ENCODE data around the gene SSBP1.
"Not testable (repeated sequence)": the region's sequence is repeated elsewhere in the genome, so short reads cannot be mapped to it uniquely, and the experiment has no call there.

SSBP1 gene

GRCh38 chr7:141710301-141710700 is 27.9 kb upstream of the SSBP1 start:
- no peak for DNase-seq

GRCh38 chr7:141712603-141713255 is 25.4 kb upstream of the SSBP1 start:
- DNase-seq = no peak

DNA sequence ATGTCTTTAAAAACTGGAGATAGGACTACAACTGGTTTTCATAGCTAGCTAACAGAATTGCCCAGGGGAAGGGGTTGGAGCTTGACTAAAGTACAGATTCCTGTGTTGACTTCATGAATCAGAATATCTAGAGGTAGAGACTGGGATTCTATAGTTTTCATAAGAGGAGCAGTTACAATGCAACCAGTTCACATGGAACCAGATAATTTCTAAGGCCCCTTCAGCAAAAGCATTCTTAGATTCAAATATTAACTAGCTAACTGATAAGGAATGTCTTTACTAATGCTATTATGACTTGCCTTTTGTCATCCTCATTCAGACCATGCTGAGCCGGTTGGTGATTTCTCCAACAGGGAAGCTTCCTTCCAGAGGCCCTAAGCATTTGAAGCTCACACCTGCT is 24.3 kb upstream of the SSBP1 start:
- DNase-seq = no peak

DNA sequence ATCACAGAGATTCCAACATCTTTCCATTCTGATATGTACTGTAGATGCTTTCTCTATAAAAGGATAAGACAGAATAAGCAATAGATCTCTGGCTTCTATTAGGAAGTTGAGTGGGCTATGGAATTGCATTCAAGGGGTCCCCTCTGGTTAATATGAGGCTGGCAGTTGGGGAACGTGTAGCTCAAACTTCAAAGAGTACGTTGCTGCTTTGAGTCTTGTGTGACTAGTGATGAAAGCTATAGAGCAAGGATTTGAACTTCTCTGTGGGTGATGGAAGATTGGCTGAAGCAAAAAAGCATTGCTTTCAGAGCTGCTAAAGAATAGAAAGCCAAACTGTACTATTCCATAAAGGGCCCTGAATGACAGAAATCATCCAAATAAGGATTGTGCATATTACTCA is 23.6 kb upstream of the SSBP1 start:
- no peak for DNase-seq

DNA sequence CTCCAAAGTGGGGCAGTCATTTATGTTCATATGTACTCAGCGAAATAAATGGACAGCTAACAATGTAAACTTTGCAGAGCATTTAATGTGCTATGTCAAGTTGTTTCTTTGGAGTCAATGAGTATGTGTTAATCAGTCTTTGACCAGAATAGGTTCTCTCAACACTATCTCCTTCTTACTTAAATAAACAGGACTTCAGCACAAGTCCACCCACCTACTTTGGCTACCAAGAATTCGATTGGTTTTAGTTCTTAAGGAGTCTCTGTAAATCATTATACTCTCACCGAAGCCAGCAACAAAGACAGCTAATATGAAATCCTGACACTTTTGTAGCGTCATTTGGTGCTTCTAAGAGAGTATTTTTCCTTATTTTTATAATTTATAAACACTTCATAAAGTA is 23.1 kb upstream of the SSBP1 start:
- no peak for DNase-seq

- no peak for DNase-seq
Measured at GRCh38 chr7:141715794-141716689, 22.1 kb upstream of the SSBP1 start.

DNA sequence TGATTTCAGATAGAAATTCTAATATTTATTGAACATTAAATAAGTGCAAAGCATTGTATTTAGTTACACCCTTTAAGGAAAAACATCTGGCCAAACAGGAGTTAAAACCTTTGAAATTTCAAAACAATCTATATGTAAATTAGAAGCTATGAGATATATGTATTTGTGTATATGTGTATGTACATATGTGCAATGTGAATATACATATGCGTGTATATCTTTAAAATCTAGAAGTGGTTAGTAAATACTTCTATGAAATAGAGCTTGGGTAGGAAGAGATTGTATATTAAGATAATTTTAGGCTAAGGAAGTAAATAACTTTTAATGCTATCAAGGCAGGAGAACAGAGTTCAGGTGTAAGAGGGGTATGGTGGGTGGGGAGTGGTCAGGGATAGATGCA is 20.7 kb upstream of the SSBP1 start:
- DNase-seq = no peak

GRCh38 chr7:141722529-141722928 is 15.6 kb upstream of the SSBP1 start:
- DNase-seq = no peak

- no peak for DNase-seq
Measured at GRCh38 chr7:141729020-141729419, 9.1 kb upstream of the SSBP1 start.

DNA sequence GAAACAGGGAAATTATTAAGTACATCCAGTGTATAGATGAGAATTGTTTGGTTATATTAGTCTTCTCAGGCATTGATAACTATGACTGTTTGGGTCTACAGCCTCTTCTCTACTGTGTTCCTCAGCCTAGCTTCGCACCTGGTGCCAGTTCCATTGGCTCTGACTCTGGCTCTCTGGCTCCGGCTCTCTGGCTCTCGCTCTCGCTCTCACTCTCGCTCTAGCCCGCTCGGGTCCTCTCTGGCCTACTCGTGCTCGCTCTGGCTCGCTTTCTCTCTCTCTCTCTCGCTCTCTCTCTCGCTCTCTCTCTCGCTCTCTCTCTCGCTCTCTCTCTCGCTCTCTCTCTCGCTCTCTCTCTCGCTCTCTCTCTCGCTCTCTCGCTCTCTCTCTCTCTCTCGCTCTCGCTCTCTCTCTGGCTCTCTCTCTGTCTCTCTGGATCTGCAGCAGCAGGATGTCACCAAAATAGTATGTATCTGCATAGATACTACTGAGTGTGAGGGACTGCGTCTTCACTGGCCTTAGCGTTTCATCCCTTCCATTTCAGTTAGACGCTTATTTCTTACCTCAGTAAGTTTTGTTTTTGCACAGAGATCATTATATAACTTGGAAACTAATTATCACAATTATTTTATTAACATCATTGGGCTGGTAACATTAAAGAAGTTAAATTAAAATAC is 6.5 kb upstream of the SSBP1 start:
- no peak for DNase-seq

DNA sequence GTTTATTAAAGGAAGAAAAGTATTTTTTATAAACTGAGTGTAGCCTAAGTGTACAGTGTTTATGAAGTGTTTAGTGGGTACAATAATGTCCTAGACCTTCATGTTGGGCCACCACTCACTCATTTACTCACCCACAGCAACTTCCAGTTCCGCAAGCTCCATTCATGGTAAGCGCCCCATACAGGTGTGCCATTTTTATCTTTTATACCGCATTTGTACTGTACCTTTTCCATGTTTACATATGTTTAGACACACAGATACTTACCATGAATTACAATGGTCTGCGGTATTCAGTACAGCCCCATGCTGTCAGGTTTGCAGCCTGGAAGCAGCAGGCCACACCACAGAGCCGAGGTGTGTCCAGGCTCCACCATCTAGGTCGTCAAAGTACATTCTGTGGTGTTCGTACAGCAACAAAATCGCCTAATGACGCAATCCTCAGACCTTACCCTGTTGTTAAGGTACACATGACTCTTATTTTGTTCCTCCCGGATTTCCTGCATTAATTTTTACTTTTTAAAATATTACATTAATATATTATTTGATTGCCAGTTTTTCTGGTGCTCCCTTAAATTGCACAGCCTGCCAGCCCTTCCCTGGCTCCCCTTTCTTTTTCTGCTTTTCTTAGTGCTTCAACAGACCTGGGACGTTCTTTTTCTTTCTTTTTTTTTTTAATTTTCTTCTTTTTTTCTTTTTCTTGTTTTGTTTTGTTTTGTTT is 881 bp upstream of the SSBP1 start:
- no peak for DNase-seq

GRCh38 chr7:141738592-141739013 is 445 bp downstream of the SSBP1 start:
- no peak for DNase-seq

DNA sequence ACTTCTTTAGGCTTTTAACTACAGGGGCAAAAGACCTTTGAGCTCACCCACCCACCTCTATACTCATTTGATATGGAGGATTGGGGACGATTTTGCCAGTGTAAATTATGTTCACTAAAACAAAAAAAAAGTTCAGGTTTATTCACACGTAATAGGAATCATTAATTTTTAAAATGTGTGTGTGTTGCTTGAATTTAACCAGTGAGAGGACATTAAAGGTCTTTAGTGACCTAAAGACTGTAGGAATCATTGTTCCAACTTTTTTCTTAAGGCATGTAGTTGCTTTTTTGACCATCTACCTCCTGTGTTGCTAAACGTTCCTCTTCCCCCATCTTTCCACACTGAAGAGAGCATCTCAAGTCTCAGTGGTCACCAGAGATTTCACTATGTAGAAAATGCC is 1.1 kb downstream of the SSBP1 start:
- no peak for DNase-seq

DNA sequence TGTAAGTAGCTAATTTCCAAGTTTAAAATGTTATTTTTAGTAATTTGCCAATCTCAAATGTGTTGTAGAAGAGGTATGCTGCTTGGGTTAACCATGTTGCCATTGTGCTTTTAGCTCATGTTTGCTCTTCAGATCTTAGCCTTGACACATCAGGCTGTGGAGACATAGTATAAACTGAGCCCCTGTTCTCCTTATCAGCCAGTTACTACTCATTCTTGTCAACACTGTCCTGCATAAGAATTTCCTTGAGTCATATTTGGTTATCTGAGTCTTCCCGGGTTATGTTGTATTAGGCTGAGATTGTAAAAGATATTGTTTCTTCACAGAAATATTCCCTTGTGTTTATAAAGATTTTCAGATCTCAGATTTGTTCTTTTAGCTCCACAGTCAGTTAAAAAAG is 4.1 kb downstream of the SSBP1 start:
- DNase-seq = no peak

DNA sequence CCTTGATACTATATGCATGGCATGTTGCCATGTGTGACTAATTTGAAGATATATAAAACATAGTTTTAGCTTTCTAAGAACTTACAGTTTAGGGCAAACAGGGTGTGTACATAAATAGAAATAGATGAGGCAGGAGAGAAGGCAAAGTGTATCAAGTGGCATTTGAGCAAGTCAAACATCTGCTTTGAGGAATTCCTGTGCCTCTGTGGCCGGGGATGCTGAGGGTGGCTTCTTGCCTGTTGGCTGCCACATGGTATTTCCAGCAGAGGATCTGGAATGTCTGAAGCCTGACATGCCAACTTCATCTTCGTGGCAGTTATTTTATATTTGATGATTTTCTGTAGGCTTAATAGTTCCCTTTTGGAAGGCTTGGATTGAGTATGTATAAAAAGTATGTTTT is 6.0 kb downstream of the SSBP1 start:
- DNase-seq = no peak

DNA sequence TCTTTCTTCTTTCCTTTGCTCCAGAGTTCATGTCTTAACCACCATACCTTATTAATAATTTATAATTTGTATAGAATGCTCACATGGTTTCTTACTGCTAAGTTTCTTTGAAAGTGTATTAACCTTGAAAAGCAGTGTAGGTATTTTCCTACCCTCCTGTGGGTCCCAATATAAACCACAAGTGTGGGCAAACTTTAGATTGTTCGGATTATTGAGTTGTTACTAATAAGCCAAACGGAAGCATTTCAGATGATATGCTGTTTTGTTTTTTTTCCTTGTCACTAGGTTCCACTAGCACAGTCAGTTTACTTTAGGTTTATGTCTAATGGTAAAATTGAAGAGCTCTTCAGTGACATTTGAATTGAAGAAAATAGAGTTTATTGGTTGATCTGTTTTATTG is 10.2 kb downstream of the SSBP1 start:
- DNase-seq = no peak

- not testable (repeated sequence) for DNase-seq
Measured at GRCh38 chr7:141751904-141752303, 13.7 kb downstream of the SSBP1 start.

DNA sequence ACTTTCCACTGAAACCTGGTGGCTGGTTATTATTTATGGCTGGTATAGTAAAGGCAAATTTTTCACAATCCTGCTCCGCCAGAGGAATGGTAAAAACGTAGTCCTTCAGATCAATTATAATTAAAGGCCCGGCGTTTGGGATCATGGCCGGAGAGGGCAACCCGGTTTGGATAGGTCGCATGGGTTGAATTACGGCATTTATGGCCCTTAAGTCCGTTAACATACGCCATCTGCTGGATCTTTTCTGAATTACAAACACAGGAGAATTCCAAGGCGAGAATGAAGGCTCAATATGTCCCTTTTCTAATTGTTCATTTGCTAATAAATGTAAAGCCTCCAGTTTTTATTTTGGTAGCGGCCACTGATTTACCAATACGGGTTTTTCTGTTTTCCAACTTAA is 14.5 kb downstream of the SSBP1 start:
- DNase-seq = no peak

DNA sequence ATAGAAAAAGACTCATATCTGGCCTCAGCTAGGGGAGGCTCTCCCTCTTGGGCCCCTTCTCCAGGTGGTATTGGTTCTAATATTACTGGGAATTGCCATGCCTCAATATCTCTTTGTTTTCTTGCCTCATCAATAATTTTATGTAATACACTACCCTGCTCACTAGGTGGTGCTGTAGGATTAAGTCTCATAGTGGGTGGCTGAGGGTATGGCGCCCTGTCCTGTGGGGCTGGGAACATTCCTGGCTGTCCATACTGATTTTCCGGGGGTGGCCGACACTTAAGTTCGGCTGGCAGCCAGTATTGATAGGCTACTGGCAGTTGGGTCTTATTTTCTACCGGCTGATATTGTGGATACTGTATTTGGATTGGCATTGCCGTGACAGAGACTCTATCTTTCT is 16.8 kb downstream of the SSBP1 start:
- no peak for DNase-seq

DNA sequence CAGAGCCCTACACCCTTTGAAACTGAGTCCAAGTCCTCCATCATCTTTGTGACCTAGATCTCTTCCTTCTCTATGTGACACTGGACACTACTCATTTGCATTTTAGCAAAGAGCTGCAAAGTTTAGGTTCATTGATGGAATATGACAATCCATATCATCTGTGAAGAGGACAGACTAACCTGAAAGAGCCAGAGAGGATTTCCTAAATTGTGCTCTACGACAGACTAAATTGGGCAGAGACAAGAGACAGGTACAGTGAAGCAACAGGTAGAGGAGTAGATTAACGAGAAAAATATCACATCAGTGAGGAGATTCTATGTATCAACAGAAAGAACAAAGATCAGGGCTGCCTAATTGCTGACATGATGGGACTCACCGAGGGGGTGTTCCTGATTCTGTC is 25.6 kb downstream of the SSBP1 start, which contains the start of gene TAS2R3:
TSS of gene TAS2R3 (plus strand) at position 301 of the 400 bp plus-strand sequence. CDS start at position 363, 62 bp downstream.
- DNase-seq = no peak

DNA sequence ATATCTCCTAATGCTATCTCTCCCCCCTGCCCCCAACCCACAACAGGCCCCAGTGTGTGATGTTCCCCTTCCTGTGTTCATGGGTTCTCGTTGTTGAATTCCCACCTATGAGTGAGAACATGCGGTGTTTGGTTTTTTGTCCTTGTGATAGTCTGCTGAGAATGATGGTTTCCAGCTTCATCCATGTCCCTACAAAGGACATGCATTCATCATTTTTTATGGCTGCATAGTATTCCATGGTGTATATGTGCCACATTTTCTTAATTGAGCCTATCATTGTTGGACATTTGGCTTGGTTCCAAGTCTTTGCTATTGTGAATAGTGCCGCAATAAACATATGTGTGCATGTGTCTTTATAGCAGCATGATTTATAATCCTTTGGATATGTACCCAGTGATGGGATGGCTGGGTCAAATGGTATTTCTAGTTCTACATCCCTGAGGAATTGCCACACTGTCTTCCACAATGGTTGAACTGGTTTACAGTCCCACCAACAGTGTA is 32.0 kb downstream of the SSBP1 start:
- DNase-seq = not testable (repeated sequence)

DNA sequence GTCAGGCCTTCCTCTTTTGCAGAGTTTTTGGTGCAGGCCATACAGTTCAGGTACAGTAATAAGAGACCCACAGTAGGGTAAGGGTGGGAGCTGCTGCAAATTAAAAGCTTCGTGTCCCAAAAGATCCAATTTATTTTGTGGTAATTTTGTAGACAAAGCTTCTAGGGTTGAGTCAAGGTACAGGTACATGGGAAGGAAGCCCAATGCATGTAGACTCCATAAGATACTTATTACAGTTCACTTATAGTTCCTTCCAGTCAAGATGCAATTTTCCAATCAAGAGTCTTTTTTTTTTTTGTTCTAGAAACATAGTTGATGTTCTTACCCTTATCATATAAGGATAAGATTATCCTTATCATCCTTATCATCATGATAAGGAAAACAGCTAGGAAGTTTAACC is 38.2 kb downstream of the SSBP1 start, which contains the start of gene TAS2R4:
TSS of gene TAS2R4 (plus strand) at position 301 of the 400 bp plus-strand sequence. CDS start 1,815 bp downstream, outside the sequence.
- no peak for DNase-seq

All from stimulated activated CD4-positive, alpha-beta T cell treated with anti-CD3 and anti-CD28 coated beads, Interleukin-4, amount 100 ng/mL, for 1 hour (primary cell).